Esophagus muscularis mucosa (tissue), 4 donors: ENCODE data around the gene PI4K2A. TPM values are rescaled to one million over a fixed set of nuclear protein-coding genes. Genes with fewer than 3 reads are reported as not detected.
"Not testable (repeated sequence)": the region's sequence is repeated elsewhere in the genome, so short reads cannot be mapped to it uniquely, and the experiment has no call there.

Experiments used
- DNase-seq: peaks from one replicate; pipeline ENCODE4 v3.0.0-alpha.2; 2017; ENCODE audit errors: extremely low spot score
- H3K27ac ChIP-seq, 4 donors: fragments of 200-600 bp; sonication (generic); replicated peaks in 1 of 4; 1 replicate in 3 of 4; 2 replicates in 1 of 4; pipeline ENCODE4 v1.5.1; 2016 to 2019; ENCODE audit warnings: mild to moderate bottlenecking in 1 of 4
- H3K27me3 ChIP-seq, 4 donors: fragments of 200-600 bp; sonication (generic); one replicate each; pipeline versions ENCODE4 v1.5.1 to v1.6.0; 2016 to 2019
- H3K36me3 ChIP-seq, 4 donors: fragments of 200-600 bp; sonication (generic); one replicate each; pipeline ENCODE4 v1.5.1; 2016 to 2019
- H3K4me1 ChIP-seq, 4 donors: fragments of 200-600 bp; sonication (generic); one replicate each; pipeline ENCODE4 v1.5.1; 2016 to 2019
- H3K4me3 ChIP-seq, 4 donors: fragments of 200-600 bp; sonication (generic); 1 replicate in 2 of 4; 2 replicates in 2 of 4; pipeline ENCODE4 v1.5.1; 2016 to 2019; ENCODE audit warnings: mild to moderate bottlenecking in 4 of 4, moderate library complexity in 1 of 4
- H3K9me3 ChIP-seq, 4 donors: fragments of 200-600 bp; sonication (generic); 1 replicate in 3 of 4; 2 replicates in 1 of 4; pipeline ENCODE4 v1.5.1; 2016 to 2019
- CTCF ChIP-seq, 3 experiments: fragments of 200-600 bp in 2 of 3; fragments of 450-650 bp in 1 of 3; sonication (generic) in 2 of 3; IDR thresholded peaks; one replicate each; pipeline ENCODE4 v1.5.1; 2017 to 2019; ENCODE audit warnings: antibody characterized with exemption in 3 of 3, mild to moderate bottlenecking in 2 of 3, moderate library complexity in 1 of 3
- EP300 ChIP-seq: sonication (generic); formaldehyde crosslinking; IDR thresholded peaks from one replicate; pipeline ENCODE4 v1.6.1; 2017; ENCODE audit warnings: antibody characterized with exemption
- POLR2A ChIP-seq: fragments of 450-650 bp; IDR thresholded peaks from one replicate; pipeline ENCODE4 v1.6.1; 2017; ENCODE audit warnings: antibody characterized with exemption, moderate library complexity, mild to moderate bottlenecking, low read depth
- POLR2AphosphoS5 ChIP-seq, 2 donors: sonication (generic); formaldehyde crosslinking; IDR thresholded peaks; one replicate each; pipeline ENCODE4 v1.6.1; 2017; ENCODE audit warnings: antibody characterized with exemption in 2 of 2
- WGBS: methylation state at CpG from one replicate; pipeline ENCODE4 v1.1.5; 2018; 5-methylcytosine and 5-hydroxymethylcytosine counted together
- intact Hi-C: fragments of 100-400 bp; cut with DNase I; formaldehyde crosslinking; loops from one replicate; pipeline ENCODE4 v1.15.1; 2023
- total RNA-seq, 4 donors: library from RNA; depleted of rRNA; stranded (reverse); fragments of >200 nt; gene quantifications; one replicate each; pipeline versions ENCODE4 v1.1.0 to v1.2.1, GENCODE V29; 2016

PI4K2A gene
- total RNA-seq, 4 donors from 2014 or later: 17.0 to 27.3 (median 24.1) TPM

GRCh38 chr10:97629289-97629688, 11.2 kb upstream of the PI4K2A start:
- Histone ChIP-seq H3K4me1 (peaks cover 12 to 18% (median 13%) of the 10 kb centered on the region in 4 donors), H3K4me3 (no peak overlapping the region), H3K36me3 (no peaks in the 10 kb centered on the region), H3K27ac (no peak overlapping the region), H3K27me3 (no peaks in the 10 kb centered on the region), H3K9me3 (no peaks in the 10 kb centered on the region)
- intact Hi-C loops: no loop called here
- no peak for TF ChIP-seq POLR2A
- TF ChIP-seq EP300: no peak
- no peak for TF ChIP-seq POLR2AphosphoS5 (IDR thresholded peaks at IDR 0.05)
- no peak for TF ChIP-seq CTCF (IDR thresholded peaks at IDR 0.05)
- DNase-seq: no peak
- 89% methylated on average over 5 of the region's 5 CpGs for WGBS

- Histone ChIP-seq H3K9me3 (no peaks in the 10 kb centered on the region), H3K27me3 (no peaks in the 10 kb centered on the region), H3K27ac (no peak overlapping the region), H3K4me1 (peaks cover 12 to 18% (median 13%) of the 10 kb centered on the region in 4 donors), H3K4me3 (no peak overlapping the region), H3K36me3 (no peaks in the 10 kb centered on the region)
- no peak for DNase-seq
- TF ChIP-seq CTCF (IDR thresholded peaks at IDR 0.05) (no peak), EP300 (no peak), POLR2A (no peak), POLR2AphosphoS5 (IDR thresholded peaks at IDR 0.05) (no peak)
- intact Hi-C loops: no loop called here
These were observed 9.4 kb upstream of the PI4K2A start for GRCh38 chr10:97631098-97631497.

GRCh38 chr10:97632949-97633884, 7.3 kb upstream of the PI4K2A start, which contains the start of gene MORN4:
Gene MORN4 (minus strand): TSS chr10:97633500. CDS start chr10:97619653, 13,847 bp downstream.
- TF ChIP-seq EP300: no peak
- TF ChIP-seq POLR2AphosphoS5 (IDR thresholded peaks at IDR 0.05): peak; percentile 66 to 67
- Histone ChIP-seq H3K27ac (peak within 1 kb of the TSS; percentile 44 to 78 (median 72)), H3K36me3 (no peaks in the 10 kb centered on the region), H3K27me3 (no peaks in the 10 kb centered on the region), H3K9me3 (no peaks in the 10 kb centered on the region), H3K4me1 (peaks cover 9 to 18% (median 12%) of the 10 kb centered on the region in 4 donors), H3K4me3 (peak within 1 kb of the TSS; percentile 76 to 81 (median 78))
- 6% methylated on average over 38 of the region's 62 CpGs for WGBS
- DNase-seq: peak; percentile 97
- intact Hi-C loops: no loop called here

- Histone ChIP-seq H3K27me3 (no peaks in the 10 kb centered on the region), H3K27ac (peak overlapping the region; percentile 44 to 78 (median 72)), H3K36me3 (no peaks in the 10 kb centered on the region), H3K9me3 (no peaks in the 10 kb centered on the region), H3K4me3 (peak overlapping the region; percentile 76 to 81 (median 78)), H3K4me1 (peaks cover 9 to 18% (median 12%) of the 10 kb centered on the region in 4 donors)
- DNase-seq: no peak
- 86% methylated on average over 8 of the region's 8 CpGs for WGBS
- intact Hi-C loops: no loop called here
- peak in 2 of 3 experiments; percentile 5 to 26 for TF ChIP-seq CTCF (IDR thresholded peaks at IDR 0.05)
- no peak for TF ChIP-seq POLR2A
- TF ChIP-seq EP300: no peak
- TF ChIP-seq POLR2AphosphoS5 (IDR thresholded peaks at IDR 0.05): no peak
These were observed 6.5 kb upstream of the PI4K2A start for GRCh38 chr10:97633921-97634320.

- no peaks in the 10 kb centered on the region for H3K9me3 ChIP-seq
- peaks cover 9 to 18% (median 14%) of the 10 kb centered on the region in 4 donors for H3K4me1 ChIP-seq
- no peak for TF ChIP-seq POLR2A
- no peak for TF ChIP-seq POLR2AphosphoS5 (IDR thresholded peaks at IDR 0.05)
- no peak for TF ChIP-seq EP300
- TF ChIP-seq CTCF (IDR thresholded peaks at IDR 0.05): no peak
- no peaks in the 10 kb centered on the region for H3K36me3 ChIP-seq
- H3K27ac ChIP-seq: no peak overlapping the region
- 89% methylated on average over 1 of the region's 1 CpG for whole genome bisulfite sequencing
- DNase-seq: no peak
- no peak overlapping the region for H3K4me3 ChIP-seq
- no peaks in the 10 kb centered on the region for H3K27me3 ChIP-seq
- intact Hi-C loops: no loop called here
These were observed 4.9 kb upstream of the PI4K2A start for GRCh38 chr10:97635577-97635976.

GRCh38 chr10:97639090-97639489, 1.4 kb upstream of the PI4K2A start:
- H3K36me3 ChIP-seq, H3K4me3 ChIP-seq, H3K27ac ChIP-seq, intact Hi-C loops, DNase-seq, H3K27me3 ChIP-seq, H3K9me3 ChIP-seq: not testable (repeated sequence)
- 82% methylated on average over 3 of the region's 3 CpGs for WGBS
- peaks cover 14 to 28% (median 23%) of the 10 kb centered on the region in 4 donors for H3K4me1 ChIP-seq
